GM21423 (cell line): ENCODE results near the gene NPHP3.
"Not testable (repeated sequence)": the region's sequence is repeated elsewhere in the genome, so short reads cannot be mapped to it uniquely, and the experiment has no call there.

Source experiments
- ATAC-seq: cut with Tn5 transposase; IDR thresholded peaks from one replicate; pipeline ENCODE4 v1.9.1; 2021; ENCODE audit warnings: mild to moderate bottlenecking, moderate library complexity; ENCODE audit not compliant: unreplicated experiment

NPHP3 gene, protein sequence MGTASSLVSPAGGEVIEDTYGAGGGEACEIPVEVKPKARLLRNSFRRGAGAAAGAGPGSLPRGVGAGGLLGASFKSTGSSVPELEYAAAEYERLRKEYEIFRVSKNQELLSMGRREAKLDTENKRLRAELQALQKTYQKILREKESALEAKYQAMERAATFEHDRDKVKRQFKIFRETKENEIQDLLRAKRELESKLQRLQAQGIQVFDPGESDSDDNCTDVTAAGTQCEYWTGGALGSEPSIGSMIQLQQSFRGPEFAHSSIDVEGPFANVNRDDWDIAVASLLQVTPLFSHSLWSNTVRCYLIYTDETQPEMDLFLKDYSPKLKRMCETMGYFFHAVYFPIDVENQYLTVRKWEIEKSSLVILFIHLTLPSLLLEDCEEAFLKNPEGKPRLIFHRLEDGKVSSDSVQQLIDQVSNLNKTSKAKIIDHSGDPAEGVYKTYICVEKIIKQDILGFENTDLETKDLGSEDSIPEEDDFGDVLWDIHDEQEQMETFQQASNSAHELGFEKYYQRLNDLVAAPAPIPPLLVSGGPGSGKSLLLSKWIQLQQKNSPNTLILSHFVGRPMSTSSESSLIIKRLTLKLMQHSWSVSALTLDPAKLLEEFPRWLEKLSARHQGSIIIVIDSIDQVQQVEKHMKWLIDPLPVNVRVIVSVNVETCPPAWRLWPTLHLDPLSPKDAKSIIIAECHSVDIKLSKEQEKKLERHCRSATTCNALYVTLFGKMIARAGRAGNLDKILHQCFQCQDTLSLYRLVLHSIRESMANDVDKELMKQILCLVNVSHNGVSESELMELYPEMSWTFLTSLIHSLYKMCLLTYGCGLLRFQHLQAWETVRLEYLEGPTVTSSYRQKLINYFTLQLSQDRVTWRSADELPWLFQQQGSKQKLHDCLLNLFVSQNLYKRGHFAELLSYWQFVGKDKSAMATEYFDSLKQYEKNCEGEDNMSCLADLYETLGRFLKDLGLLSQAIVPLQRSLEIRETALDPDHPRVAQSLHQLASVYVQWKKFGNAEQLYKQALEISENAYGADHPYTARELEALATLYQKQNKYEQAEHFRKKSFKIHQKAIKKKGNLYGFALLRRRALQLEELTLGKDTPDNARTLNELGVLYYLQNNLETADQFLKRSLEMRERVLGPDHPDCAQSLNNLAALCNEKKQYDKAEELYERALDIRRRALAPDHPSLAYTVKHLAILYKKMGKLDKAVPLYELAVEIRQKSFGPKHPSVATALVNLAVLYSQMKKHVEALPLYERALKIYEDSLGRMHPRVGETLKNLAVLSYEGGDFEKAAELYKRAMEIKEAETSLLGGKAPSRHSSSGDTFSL (N-terminal part only)

DNA sequence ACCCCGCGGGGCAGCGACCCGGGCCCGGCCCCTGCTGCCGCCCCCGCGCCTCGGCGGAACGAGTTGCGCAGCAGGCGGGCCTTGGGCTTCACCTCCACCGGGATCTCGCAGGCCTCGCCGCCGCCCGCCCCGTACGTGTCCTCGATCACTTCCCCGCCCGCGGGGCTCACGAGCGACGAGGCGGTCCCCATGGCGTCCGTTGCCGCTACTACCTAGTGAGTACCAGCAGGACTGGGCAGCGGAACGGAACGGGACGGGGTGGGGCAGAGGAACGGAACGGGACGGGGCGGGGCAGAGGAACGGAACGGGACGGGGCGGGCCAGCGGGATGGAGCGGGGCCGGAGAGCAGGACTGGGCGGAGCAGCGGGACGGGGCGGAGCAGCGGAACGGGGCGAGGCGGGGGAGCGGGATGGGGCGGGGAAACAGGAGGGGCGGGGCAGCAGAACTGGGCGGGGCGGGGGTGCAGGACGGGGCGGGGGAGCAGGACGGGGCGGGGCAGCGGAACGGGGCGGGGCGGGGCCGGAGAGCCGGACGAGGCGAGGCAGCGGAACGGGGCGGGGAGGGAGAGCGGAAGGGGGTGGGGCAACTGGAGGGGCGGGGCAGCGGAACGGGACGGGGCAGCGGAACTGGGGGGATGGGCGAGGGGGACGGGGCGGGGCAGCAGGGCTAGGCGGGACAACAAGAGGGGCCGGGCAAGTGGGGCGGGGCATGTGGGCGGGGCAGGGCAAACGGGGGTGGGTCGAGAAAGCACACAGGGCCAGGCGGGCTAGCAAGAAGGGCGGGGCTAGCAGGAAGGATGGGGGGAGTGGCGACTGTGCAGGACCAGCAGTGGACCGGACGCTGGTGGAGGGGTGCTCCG lies at the start of gene NPHP3:
Gene NPHP3 (minus strand): TSS at position 245 of the 859 bp plus-strand sequence. CDS start 54 bp downstream, at position 191.
- ATAC-seq, result peak; percentile 79

DNA sequence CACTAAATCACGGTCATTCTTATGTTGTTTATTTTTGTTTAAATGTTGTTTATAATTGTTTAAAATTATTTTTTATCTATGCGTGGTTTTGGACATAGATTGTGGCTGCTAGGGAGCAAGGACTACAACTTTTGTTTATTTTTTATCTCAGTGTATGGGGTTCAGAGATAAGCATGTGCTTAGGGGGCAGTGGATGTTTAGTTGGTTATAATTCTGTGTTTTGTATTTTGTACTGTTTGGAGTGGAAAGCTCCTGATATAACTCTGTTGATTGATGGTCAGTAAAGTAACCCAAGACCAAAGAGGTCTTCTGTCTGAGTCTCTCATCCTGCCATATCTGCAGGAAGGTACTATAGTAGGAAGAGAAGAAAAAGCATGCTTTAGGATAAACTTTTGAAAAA lies 36.5 kb upstream of the NPHP3 start:
- no peak for ATAC-seq

DNA sequence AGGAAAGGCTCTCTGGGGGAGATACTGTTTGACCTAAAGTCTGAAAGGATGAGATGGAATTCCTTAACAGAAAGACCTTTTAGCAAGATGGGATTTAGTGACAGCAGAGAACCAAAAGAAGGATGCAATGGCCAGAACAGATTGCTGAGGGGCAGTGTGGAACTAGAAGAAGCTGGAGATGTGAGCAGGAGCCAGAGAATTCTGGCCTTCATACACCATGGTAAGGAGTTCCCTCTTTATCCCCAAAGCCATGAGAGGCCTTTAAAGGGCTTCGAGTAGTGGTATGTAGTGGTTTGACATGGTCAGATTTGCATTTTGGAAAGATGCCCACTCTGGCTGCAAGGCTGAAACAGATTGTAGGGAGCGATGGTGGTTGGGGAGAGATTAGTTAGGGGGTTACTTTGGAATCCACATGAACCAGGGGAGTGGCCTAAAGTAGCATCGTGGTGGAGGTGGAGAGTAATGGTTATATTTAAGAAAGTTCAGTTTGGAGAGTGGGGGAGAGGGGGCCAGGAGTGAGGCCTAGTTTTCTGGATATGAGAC lies 34.0 kb upstream of the NPHP3 start:
- ATAC-seq, result no peak

DNA sequence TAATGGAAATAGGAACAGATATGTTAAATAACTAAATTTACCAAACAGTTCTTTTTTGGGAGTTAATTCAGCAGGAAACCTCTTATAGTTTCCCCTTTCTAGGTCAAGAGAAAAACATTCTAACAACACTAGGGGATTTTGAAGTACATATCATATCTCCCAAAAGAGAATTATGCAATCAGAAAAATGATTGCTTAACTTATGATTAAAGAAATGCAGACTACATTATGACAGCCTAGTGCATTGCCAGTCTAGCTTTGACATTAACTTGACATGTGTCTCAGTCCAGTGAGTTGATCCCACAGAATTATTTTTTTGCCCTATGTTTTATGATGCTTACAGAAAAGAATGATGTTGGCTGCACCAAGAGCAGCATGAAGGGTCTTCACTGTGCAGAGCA lies 31.7 kb upstream of the NPHP3 start:
- ATAC-seq, result no peak

DNA sequence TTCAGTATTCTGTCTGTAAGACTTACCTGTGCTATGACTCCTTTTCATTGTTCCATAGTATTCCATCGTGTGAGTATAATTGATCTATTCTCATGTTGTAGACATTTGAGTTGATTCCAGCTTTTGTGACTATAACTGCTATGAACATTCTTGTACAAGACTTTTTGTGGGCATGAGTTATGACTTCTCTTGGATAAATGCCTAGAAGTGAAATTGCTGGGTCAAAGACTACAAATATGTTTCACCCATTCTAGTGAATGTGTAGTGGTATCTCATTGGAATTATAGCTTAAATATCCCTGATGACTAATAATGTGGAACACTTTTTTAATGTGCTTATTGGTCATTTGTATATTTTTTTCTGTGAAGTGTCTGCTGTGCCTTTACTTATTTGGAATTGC lies 27.6 kb upstream of the NPHP3 start:
- no peak for ATAC-seq

DNA sequence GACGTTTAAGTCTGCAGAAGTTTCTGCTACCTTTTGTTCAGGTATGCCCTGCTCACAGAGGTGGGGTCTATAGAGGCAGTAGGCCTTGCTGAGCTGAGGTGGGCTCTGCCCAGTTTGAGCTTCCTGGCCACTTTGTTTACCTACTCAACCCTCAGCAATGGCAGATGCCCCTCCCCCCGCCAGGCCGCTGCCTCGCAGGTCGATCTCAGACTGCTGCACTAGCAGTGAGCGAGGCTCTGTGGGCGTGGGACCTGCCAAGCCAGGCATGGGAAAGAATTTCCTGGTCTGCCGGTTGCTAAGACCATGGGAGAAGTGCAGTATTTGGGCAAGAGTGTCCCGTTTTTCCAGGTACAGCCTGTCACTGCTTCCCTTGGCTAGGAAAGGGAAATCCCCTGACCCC lies 24.5 kb upstream of the NPHP3 start:
- not testable (repeated sequence) for ATAC-seq

DNA sequence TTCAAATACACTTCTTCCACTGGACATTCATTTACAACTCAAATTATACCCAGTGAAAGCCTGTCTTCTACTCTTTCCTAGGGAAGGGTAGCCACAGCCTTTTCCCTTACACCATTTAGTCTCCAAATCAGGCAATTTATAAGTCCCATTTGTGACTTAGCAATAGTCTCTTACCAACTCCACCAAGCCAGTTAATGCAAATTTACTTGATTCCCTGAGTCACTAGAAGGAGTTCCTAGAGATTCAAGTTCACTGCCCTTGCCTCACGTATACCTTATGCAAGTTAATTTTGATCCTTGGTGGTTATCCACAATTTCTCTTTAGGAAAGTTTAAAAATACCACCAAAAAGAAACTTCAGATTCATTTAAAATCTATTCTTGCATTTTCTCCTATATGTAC lies 16.1 kb upstream of the NPHP3 start:
- ATAC-seq, result no peak

DNA sequence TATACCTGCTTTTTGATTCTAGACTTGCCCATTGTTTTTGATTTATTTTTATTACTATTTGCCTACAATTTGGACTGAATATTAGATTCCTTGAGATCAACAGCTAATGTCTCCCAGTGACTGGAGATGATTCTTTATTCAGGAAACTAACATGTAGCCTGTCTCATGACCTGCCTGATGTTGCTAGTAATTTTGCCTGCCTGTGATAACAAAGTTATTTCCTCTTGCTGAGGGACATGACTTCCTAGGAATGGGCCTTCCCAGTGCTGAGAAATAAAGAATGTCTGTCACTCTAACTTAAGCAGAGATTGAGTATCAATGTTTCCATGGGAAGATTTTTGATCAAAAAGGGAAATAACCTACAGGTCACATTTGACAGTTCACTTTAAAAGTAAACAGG lies 13.4 kb upstream of the NPHP3 start:
- ATAC-seq, result no peak

DNA sequence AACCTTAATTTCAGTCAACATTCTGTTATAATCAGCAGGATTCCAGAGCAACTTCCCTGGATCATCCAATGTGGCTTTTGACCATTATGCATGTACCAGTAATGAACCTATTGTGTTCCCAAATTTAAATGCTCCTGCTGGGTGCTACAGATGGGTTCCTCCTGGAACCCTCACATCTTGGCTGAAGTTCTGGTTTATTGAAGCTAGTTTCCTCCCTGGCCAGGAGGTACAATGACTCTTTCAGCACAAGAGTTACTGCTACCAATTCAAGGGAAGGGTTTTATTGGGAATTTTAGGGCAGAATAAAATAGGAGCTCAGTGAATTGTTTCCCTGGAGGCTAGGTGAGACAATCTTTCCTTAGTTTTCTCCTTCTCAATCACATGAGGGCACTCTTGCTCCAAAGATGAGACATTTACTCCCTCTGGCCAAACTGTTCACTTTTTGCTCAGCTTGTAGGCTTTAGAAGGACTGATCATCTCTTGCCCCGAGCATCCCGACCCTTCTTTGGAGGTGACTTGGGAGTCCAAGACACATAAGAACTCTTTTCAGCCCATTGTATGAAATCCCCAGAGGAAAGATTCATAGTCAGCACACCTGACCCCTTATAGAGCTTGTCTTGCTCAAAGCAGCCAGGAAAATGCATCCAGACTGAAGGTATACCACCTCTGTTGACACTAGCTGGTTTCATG lies 8.8 kb upstream of the NPHP3 start:
- ATAC-seq, result no peak

DNA sequence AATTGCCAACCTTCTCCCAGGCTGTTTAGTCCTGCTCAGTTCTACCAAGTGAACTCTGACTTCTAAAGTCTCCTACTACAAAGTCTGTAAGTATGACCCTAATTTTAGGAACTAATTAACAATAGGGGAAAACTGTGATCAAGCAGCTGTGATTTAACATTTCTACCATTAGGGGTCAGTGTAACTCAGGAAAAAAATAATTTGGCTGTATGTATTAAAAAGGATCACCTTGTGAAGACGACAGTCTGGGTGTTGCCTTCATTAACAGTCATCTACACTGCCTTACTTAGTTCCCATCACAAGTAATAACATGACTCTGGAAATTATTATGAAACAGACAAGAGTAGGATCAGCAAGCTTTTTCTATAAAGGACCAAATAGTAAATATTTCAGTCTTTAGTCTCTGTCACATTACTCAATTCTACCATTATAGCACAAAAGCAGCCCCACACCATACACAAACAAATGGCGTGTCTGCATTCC lies 4.2 kb upstream of the NPHP3 start:
- no peak for ATAC-seq

DNA sequence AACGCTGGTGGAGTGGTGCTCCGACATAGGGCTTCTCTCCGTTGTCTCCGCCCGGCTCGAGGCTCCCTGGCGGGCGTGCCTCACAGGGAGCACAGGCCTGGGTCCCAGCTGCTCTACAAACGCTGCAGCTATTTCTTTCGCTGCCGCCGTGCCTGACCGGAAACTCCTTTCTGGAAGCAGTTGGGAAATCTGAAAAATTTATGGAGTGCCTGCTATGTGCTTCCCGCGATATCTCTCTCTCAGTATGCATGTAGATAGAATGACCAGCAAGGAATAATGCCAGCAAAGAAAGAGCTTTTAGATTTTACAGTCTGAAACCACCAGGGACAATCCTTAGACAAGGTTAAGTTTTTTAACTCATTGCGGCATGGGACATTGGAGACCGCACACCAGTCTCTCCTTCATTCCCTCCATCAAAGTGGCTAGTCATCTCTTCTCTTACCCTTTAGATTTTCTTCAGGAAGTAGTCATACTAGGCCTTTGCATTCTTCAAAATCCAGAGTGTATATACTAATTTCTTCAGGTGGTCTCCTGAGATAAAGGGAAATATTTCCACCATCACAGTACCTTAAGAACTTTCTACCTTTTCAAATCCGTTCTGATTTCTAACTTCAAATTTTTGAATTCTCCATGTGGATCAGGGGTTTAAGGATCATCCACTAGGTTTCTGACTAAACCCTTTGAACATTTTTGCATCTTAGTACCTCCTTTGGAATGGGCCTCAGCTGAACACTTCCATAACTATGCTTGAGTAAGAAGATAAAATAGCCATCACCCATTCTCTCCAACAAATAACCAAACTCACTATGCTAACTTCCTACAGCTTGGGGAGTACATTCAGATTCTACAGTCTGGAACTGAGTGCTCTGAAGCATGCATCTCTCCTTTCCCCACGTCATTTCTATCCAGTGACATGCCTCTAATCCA lies 1.1 kb upstream of the NPHP3 start:
- ATAC-seq, result no peak

DNA sequence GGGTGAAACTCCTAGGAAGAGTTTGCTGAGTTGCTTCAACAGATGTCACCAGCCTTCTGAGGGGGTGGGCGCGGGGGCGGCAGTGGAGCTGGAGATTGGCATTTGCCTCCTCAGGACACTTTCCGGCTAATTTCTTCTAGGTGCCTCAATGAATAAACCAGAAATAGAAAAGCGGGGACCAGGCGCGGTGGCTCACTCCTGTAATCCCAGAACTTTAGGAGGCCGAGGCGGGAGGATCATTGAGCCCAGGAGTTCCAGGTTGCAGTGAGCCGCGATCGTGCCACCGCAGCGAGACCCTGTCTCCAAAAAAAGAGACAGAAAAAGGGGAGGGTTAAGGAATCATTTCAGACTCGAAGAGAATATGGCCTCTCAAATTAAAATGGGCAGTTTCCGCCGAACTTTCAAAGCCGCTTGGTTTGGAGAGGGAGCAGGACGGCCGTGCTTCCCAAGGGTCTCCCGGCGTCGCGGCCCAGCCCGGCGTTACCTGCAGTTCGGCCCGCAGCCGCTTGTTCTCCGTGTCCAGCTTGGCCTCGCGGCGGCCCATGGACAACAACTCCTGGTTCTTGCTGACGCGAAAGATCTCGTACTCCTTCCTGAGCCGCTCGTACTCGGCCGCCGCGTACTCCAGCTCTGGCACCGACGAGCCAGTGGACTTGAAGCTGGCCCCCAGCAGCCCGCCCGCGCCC lies 587 bp downstream of the NPHP3 start:
- ATAC-seq, result peak; percentile 20

DNA sequence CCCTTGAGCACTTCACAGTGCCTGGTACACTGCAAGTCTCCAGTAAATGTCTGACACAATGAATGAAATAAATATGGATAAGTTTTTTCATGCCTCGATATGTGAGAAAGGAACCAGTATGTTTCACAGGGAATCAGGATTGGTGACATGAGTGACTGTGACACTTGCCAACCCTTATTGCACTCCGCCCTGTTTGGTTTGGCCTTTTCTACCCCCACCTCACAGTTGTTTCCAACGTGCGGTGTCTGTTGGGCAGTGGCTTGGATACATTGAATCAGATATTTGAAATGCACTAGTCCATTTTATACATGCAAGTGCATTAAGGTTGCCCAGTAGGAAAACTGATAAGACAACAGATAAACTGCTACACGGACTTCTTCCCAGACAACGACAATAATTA lies 2.0 kb downstream of the NPHP3 start:
- no peak for ATAC-seq

DNA sequence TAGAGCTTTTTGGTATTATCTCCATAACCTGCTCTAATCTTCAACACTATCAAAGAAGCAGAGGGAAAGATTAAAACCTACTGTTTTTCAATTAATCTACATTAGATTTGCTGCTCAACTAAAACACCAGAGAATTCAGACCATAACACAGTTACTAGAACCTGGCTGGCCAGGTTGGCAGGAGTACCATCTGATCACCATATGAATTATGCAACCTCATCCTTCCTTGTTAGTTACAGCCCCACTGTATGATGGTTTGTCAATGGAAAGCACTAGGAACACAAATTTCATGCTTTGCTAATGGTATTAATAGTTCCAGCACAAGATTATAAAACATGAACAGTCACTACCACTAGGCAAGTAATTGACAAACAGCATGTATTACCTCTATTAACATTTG lies 5.8 kb downstream of the NPHP3 start:
- ATAC-seq, result no peak

DNA sequence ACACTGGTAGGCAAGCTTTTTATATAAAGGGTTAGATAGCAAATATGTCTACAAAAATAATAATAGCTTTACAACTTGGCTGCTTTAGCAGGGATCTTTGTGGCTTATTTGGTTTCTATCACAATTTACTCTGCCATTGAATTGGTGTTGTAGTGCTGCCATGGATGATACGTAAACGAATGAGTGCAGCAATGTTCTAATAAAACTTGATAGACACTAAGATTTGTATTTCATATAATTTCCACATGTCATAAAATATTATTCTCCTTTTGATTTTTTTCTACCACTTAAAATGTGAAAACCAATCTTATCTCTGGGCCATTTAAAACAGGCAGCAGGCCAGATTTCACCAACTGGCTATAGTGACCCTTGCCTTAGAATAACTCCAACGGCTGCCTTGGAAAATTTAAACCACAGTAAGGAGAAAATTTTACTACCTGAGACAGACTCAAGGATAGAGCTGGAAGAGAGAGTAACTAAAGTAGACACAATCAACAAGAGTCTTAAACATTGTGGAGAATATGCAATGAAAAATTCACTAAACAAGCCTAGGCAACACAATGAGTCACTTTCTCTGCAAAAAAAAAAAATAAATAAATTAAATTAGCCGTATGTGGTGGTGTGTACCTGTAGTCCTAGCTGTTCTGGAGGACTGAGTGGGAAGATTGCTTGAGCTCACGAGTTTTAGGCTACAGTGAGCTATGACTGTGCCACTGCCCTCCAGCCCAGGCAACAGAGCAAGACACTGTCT lies 8.1 kb downstream of the NPHP3 start:
- no peak for ATAC-seq

DNA sequence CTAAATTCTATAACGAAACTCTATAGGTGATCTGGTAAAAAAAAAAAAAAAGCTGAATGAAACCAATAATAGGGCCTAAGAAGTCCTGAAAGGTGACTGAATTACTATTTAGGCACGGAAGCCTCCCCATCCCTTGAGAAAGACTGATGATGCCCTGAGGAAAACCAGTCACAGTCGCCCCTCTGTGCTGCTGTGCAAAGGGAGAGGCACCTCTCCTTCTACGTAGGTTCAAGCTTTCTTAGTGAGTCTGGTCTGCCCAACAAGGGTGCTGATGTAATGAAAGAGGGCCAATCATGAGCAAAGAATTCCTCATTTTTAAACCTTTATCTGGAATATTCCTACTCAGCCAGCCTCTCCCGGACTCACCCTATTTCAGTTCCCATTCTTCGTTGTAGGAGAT lies 11.9 kb downstream of the NPHP3 start:
- ATAC-seq, result no peak

DNA sequence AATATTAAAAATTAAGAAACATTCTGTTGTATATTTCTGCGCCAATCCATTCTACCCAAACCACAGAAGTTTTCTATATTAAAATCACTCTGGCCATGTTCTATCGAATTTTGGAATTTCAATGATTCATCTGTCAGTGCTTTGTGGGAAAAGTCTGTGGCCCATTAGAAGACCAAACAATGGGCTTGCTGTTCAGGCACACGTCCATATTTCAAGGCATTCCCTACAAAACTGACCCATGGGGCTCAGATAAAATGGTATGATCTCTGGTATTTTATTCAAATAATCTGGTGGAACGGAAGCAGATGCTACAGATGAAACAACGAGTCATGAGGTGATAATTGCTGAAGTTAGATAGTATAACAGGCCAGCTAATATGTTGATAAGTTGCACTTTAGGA lies 12.4 kb downstream of the NPHP3 start:
- no peak for ATAC-seq
